H1 (cell line): ENCODE results near the gene ANKRD40.

Source experiments
- JUND ChIP-seq: IDR thresholded peaks from 2 replicates; pipeline ENCODE4 v1.6.1; 2011; ENCODE audit warnings: mild to moderate bottlenecking, improper control_type of control experiment, low read length
- POLR2A ChIP-seq, 2 experiments: IDR thresholded peaks; 1 replicate in 1 of 2; 2 replicates in 1 of 2; pipeline ENCODE4 v1.6.1; 2011; ENCODE audit warnings: low read depth in 2 of 2, low read length in 2 of 2, mild to moderate bottlenecking in 2 of 2; ENCODE audit errors: control extremely low read depth in 1 of 2
- SP4 ChIP-seq: IDR thresholded peaks from 2 replicates; pipeline ENCODE4 v1.6.1; 2012; ENCODE audit warnings: low read length, inconsistent platforms
- TAF1 ChIP-seq: IDR thresholded peaks from 2 replicates; pipeline ENCODE4 v1.6.1; 2011; ENCODE audit warnings: mild to moderate bottlenecking, low read depth, low read length
- TF ChIP-seq, protein P1 (sequence below), 3 experiments: IDR thresholded peaks; 1 replicate in 2 of 3; 2 replicates in 1 of 3; pipeline versions ENCODE4 v1.5.1 to v1.6.1; 2011; ENCODE audit warnings: low read length in 3 of 3, mild to moderate bottlenecking in 3 of 3, inconsistent platforms in 2 of 3, low read depth in 1 of 3, moderate library complexity in 1 of 3; ENCODE audit not compliant: insufficient read depth in 1 of 3; ENCODE audit errors: control extremely low read depth in 1 of 3

DNA sequence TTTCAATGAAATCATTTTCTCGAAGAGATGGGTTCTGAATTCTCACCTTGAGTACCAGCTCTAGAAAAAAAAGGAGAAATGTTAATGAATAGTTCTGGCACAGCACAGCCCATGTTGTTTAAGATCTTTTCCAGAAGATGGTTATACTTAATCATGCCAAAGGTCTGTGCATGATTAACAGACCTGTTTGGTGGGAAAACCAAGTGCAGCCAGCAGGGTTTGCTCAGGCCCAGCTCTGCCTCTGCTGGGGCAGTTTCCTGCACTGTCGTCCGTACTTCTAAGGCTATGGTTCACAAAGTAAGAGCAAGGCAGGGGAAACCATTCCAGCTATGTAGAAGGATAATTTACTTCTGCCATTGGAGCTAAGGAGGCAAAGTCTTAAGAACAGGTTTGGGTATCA, 10.7 kb downstream of the ANKRD40 start:
- TF ChIP-seq, protein P1, sequence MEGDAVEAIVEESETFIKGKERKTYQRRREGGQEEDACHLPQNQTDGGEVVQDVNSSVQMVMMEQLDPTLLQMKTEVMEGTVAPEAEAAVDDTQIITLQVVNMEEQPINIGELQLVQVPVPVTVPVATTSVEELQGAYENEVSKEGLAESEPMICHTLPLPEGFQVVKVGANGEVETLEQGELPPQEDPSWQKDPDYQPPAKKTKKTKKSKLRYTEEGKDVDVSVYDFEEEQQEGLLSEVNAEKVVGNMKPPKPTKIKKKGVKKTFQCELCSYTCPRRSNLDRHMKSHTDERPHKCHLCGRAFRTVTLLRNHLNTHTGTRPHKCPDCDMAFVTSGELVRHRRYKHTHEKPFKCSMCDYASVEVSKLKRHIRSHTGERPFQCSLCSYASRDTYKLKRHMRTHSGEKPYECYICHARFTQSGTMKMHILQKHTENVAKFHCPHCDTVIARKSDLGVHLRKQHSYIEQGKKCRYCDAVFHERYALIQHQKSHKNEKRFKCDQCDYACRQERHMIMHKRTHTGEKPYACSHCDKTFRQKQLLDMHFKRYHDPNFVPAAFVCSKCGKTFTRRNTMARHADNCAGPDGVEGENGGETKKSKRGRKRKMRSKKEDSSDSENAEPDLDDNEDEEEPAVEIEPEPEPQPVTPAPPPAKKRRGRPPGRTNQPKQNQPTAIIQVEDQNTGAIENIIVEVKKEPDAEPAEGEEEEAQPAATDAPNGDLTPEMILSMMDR (IDR thresholded peaks at IDR 0.05; ENCODE audit: control extremely low read depth in 1 of 3, insufficient read depth in 1 of 3, low read depth in 1 of 3, low read length in 3 of 3) = no peak
- no peak for TF ChIP-seq TAF1
- TF ChIP-seq JUND = no peak
- TF ChIP-seq POLR2A (IDR thresholded peaks at IDR 0.05; ENCODE audit: control extremely low read depth in 1 of 2, low read depth in 2 of 2, low read length in 2 of 2) = no peak
- TF ChIP-seq SP4 = no peak
